ENCODE results near the gene DICER1. TPM values are rescaled to one million over a fixed set of nuclear protein-coding genes. Genes with fewer than 3 reads are reported as not detected.

Gene DICER1
- total RNA-seq, 1 donor from 2014 or later, result 92.0 TPM

- no peak for ATAC-seq
- intact Hi-C loops (cut with DNase I), result no loop called here
- DNase-seq (ENCODE audit: low spot score), result no peak
Measured at GRCh38 chr14:95068521-95068920, 88.8 kb downstream of the DICER1 start.

DNA sequence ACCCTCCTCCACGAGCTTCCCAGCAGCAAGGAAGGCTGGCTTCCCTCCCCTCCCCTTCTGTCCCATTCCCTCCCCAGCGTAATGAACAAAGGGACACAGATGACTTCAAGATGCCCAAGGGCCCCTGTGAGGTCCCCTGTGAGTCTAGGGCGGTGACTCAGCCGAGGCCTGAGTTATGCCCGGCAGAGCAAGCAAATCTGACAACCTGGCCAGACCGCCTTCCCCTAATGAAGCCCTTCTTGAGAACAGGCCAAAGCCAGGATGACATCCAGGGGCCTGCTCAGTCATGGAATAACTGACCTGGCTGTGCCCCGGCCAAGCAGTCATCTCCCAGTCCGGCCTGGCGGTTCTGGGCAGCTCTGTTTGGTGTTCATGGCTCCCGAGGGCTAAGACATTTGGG, 89.2 kb downstream of the DICER1 start:
- intact Hi-C loops (cut with DNase I), result no loop called here
- DNase-seq (ENCODE audit: low spot score) (no peak), ATAC-seq (no peak)

- no peak for DNase-seq (ENCODE audit: low spot score)
- ATAC-seq, result no peak
- intact Hi-C loops (cut with DNase I), result no loop called here
Measured at GRCh38 chr14:95067526-95067925, 89.8 kb downstream of the DICER1 start.

GRCh38 chr14:95066427-95066986, 90.8 kb downstream of the DICER1 start:
- intact Hi-C loops (cut with DNase I), result no loop called here
- DNase-seq (ENCODE audit: low spot score) (no peak), ATAC-seq (no peak)

DNA sequence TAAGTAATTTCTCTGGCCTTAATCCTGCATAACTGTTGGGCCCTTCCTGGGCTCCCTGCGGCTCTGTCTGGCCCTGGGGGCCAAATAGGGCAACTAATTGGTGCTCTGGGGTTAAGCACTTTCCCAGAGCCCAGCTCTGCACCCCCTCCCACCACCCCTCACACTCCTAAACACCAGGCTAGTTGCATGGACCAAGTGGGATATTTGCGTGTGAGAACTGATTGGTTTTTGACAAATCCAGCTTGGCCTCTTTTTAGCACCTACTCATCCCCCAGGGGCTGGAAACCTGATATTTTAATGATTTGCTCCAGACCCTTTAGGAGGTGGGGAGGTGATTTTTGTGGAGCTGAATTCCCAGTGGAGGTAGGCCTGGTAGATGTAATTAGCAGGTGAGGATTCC, 91.9 kb downstream of the DICER1 start:
- ATAC-seq (no peak), DNase-seq (ENCODE audit: low spot score) (no peak)
- intact Hi-C loops (cut with DNase I), result no loop called here

DNA sequence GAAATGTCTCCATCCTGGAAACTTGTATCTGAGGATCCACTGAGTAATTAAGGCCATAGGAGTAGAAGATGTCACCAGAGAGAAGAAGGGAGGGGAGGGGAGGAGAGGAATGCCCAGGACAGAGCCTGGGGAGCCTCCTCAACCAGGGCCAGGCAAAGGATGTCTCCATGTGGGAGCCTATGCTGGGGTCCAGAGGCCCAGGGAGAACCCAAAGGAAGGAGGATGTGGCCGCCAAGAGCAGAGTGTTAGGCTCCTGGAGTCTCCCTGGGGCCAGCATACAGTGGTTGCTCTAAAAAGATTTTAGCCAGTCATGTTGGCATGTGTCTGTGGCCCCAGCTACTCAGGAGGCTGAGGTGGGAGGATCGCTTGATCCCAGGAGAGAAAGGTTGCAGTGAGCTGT, 92.6 kb downstream of the DICER1 start:
- ATAC-seq (no peak), DNase-seq (ENCODE audit: low spot score) (no peak)
- intact Hi-C loops (cut with DNase I), result no loop called here

DNA sequence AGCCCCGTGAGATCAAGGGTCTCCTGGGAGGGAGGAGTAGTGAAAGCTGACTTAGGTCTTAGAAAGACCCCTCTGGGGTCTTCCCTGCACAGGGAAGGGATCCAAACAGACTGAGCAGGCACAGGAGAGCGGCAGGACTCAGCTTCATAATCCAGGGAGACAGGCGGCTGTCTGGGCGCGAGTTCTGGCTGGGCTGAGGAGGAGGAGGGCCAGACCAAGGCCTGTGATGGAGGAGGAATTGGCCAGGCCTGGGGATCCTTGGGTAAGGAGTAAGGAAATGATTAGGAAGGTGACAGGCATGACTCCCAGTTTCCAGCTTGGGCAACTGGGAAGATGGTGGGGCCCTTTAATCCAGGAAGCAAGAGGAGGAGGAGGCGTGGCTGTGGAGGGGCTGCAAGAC, 93.1 kb downstream of the DICER1 start:
- intact Hi-C loops (cut with DNase I), result no loop called here
- DNase-seq (ENCODE audit: low spot score), result no peak

GRCh38 chr14:95063391-95063790, 93.9 kb downstream of the DICER1 start:
- ATAC-seq, result no peak
- no peak for DNase-seq (ENCODE audit: low spot score)
- intact Hi-C loops (cut with DNase I), result no loop called here

More for the DNA sequence above, 93.1 kb downstream of the DICER1 start:
- no peak for ATAC-seq

DNA sequence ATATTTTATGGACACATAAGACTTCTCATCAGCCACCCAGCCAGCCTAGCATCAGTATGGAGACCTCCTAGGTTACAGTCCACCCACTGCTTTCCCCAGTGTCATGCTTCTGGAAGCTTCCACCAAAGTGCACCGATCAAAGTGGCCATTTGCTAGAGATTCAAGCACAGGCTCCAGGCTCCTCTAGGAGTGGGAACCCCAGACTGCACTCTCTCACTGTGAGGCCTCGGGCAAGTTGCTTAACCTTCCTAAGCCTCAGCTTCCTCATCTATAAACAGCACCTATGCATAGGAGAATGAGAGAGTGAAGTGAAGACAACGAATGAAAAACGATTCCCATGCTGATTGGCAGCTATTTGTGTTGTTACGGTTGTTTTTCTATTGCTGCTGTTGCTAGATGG, 94.4 kb downstream of the DICER1 start:
- no peak for ATAC-seq

DNA sequence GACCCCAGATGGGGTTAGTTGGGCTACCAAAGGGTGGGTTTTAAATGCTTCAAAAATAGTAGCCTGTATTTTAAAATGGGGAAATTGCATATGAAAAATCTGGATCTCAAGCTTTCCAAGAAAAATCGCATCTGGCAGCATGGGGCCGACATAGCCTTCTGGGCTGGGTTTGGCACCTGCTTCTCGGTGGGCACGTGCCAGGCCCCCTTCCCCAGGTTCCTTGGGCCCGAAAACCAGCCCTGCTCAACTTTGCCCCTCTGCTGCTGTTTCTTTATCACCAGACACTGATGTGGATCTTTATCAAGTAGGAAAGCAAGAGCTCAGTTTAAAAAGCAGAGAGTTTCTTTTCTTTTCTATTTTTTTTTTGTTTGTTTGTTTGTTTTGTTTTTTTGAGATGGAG, 95.1 kb downstream of the DICER1 start:
- DNase-seq (ENCODE audit: low spot score), result no peak
- intact Hi-C loops (cut with DNase I), result no loop called here

More for the DNA sequence above, 94.4 kb downstream of the DICER1 start:
- intact Hi-C loops (cut with DNase I), result no loop called here
- DNase-seq (ENCODE audit: low spot score), result no peak

GRCh38 chr14:95061317-95062093, 95.8 kb downstream of the DICER1 start:
- intact Hi-C loops (cut with DNase I), result no loop called here
- no peak for DNase-seq (ENCODE audit: low spot score)
- ATAC-seq, result no peak

More for the DNA sequence above, 95.1 kb downstream of the DICER1 start:
- ATAC-seq, result no peak

DNA sequence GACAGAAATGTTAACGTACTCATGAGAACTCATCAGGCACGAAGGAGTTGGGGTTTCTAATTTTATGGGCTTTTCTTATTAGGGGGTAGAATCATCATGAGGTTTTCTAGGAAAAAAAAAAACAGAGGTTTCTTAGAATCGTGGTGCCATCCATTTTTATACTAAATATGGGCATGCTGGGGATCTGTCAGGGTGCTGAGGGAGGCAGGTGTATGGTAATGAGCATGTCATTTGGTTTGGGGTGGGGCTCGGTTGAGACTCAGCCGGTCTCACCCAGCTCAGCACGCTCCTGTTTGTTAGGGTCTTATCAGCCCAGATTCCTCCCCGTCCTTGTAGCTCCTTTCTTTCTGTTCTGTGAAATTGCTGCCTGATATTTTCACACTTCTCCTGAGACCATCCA, 98.2 kb downstream of the DICER1 start:
- intact Hi-C loops (cut with DNase I), result no loop called here
- ATAC-seq (no peak), DNase-seq (ENCODE audit: low spot score) (no peak)

- intact Hi-C loops (cut with DNase I), result no loop called here
- ATAC-seq (no peak), DNase-seq (ENCODE audit: low spot score) (no peak)
Measured at GRCh38 chr14:95058491-95058890, 98.8 kb downstream of the DICER1 start.

DNA sequence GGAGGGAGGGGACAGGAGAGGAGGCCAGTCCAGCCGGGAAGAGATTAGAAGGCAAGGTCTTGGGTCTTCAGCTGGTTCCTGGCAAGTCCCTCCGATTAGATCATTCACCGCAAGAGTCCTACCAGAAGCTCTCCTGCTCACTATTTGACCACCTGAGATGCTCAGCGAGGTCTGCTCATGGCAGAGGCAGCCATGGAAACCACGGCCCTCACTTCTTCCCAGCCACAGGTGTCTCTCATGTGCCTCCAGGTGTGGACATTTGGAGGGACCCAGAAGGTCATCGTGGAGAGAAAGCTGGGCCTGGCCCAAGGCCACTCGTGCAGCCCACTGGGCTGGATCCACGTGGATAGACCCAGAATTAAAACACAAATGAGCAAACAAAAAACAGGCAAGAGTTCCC, 99.5 kb downstream of the DICER1 start:
- ATAC-seq (no peak), DNase-seq (ENCODE audit: low spot score) (no peak)
- intact Hi-C loops (cut with DNase I), result no loop called here

DNA sequence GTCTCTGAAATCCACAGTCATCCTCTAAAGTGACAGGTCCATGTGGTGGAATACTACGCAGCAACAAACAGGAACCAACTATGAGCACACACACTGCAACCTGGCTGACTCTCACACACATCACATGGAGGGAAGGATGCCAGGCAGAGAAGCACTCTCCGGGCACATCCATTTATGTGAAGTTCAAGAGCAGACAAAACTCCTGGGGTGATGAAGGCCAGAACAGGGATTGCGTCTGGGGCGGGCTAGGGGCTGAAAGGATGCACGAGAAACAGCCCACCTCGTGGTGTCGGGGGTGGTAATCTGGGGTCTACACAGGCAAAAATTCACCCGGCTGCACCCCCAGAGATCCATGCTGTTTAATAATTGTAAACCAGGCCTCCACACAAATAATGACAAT, 100.2 kb downstream of the DICER1 start:
- no peak for DNase-seq (ENCODE audit: low spot score)
- intact Hi-C loops (cut with DNase I), result no loop called here

GRCh38 chr14:95056476-95056875, 100.9 kb downstream of the DICER1 start:
- ATAC-seq (no peak), DNase-seq (ENCODE audit: low spot score) (no peak)
- intact Hi-C loops (cut with DNase I), result no loop called here

More for the DNA sequence above, 100.2 kb downstream of the DICER1 start:
- no peak for ATAC-seq

- intact Hi-C loops (cut with DNase I), result no loop called here
- no peak for DNase-seq (ENCODE audit: low spot score)
- no peak for ATAC-seq
Measured at GRCh38 chr14:95055318-95055717, 102.0 kb downstream of the DICER1 start.

GRCh38 chr14:95054346-95055280, 102.7 kb downstream of the DICER1 start:
- intact Hi-C loops (cut with DNase I), result no loop called here
- ATAC-seq, result no peak
- DNase-seq (ENCODE audit: low spot score), result no peak

DNA sequence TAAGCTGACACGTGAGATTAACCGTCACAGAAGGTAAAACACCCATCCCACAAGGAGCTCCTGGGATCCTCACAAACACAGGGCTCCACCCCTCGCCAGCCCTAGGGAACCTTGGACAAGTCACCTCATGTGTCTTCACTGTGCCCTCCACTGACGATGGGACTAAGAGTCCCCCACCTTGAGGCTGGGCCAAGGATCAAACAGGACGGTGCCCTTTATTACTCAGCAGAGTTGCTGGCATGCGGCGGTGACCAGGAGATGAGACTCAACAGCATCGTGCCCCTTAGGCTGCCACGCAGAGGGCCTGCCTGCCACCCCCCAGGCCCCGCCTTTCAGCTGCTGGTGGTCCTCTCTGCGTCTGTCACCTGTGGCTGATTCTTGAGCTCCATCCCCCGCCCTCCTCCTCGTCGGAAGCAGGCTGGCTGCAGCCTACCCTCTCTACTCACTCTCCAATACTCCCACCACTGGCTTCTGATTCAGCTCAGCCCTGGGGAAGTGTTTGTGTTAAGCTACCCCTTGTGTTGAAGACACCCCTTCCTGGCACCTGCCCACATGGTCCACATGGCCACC, 105.2 kb downstream of the DICER1 start:
- ATAC-seq (no peak), DNase-seq (ENCODE audit: low spot score) (no peak)
- intact Hi-C loops (cut with DNase I), result no loop called here

GRCh38 chr14:95049952-95050351, 107.4 kb downstream of the DICER1 start:
- DNase-seq (ENCODE audit: low spot score) (no peak), ATAC-seq (no peak)
- intact Hi-C loops (cut with DNase I), result no loop called here
